Pancreas (tissue), 10 donors: ENCODE data around the gene IGF2. TPM values are rescaled to one million over a fixed set of nuclear protein-coding genes. Genes with fewer than 3 reads are reported as not detected.

Experiments
- ATAC-seq, 4 donors: fragments of 200-7000 bp; cut with Tn5 transposase; one replicate each; pipeline versions ENCODE4 v1.8.0 to v1.9.1; 2020; ENCODE audit warnings: mild to moderate bottlenecking in 4 of 4, moderate library complexity in 4 of 4
- DNase-seq, 6 donors: peaks; one replicate each; pipeline ENCODE4 v3.0.0-alpha.2; 2020
- FAIRE-seq: peaks from 2 replicates; lab custom pipeline; 2012; peaks lifted over from hg19 to GRCh38; lab: Jason Lieb, UNC
- H3K27ac ChIP-seq, 4 donors: fragments of 200-600 bp; sonication (generic); 1 replicate in 3 of 4; 2 replicates in 1 of 4; pipeline versions ENCODE4 v1.5.0 to v1.8.0; 2020
- H3K27me3 ChIP-seq, 4 donors: fragments of 200-600 bp; one replicate each; pipeline ENCODE4 v1.8.0; 2021
- H3K36me3 ChIP-seq, 3 donors: fragments of 200-600 bp; sonication (generic) in 1 of 3; one replicate each; pipeline versions ENCODE4 v1.5.0 to v1.8.0; 2020 to 2021
- H3K4me1 ChIP-seq, 3 donors: fragments of 200-600 bp; one replicate each; pipeline ENCODE4 v1.8.0; 2021
- H3K4me3 ChIP-seq, 4 donors: fragments of 200-600 bp; sonication (generic) in 2 of 4; one replicate each; pipeline versions ENCODE4 v1.5.0 to v1.8.0; 2020 to 2021
- H3K9me3 ChIP-seq, 4 donors: fragments of 200-600 bp; one replicate each; pipeline ENCODE4 v1.8.0; 2021
- WGBS, 2 donors: extraction: QIAGEN DNeasy Blood & Tissue Kit; methylation state at CpG; one replicate each; pipeline ENCODE4 v1.1.7; 2013; 5-methylcytosine and 5-hydroxymethylcytosine counted together
- intact Hi-C, 3 donors: fragments of 100-400 bp; cut with DNase I; formaldehyde crosslinking; loops; one replicate each; pipeline versions ENCODE4 v1.11.1 to v1.14.2; 2022
- polyA plus RNA-seq, 2 donors: library from polyadenylated mRNA; stranded (reverse); fragments of 200-250 nt; gene quantifications; one replicate each; pipeline ENCODE4 v1.2.3, GENCODE V29; 2013
- total RNA-seq, 6 donors: library from RNA; stranded (reverse); fragmentation: NEBNext Ultra II Directional in 4 of 6; extraction: Animal tissue kit (Norgen Biotek cat#: 25700) in 4 of 6; gene quantifications; one replicate each; pipeline versions ENCODE4 v1.2.1 to v1.2.4, GENCODE V29; 2021 to 2023
- TF ChIP-seq, protein P1 (sequence below), 4 donors: fragments of 200-600 bp; sonication (generic) in 3 of 4; IDR thresholded peaks; one replicate each; pipeline versions ENCODE4 v1.5.0 to v1.8.0; 2021; ENCODE audit warnings: antibody characterized with exemption in 4 of 4
- donor health status: healthy with polysubstance abuse.
- donor health status: DM: no; HTN: no; CAD: no; lungs with moderate emphysema.
- donor health status: DM: no; HTN: no; CAD: no.
- donor health status: control.
- donor health status: control.
- donor health status: Bipolar disorder and iron deficiency.
- donor health status: DM: yes; HTN: yes; CAD: no.
- donor health status: DM: no; HTN: no; CAD: no.
- donor health status: DM: no; HTN: no; CAD: no.
- donor health status: DM: yes; HTN: yes; CAD: no.

The IGF2 gene
- total and polyA plus RNA-seq, 8 donors = 6.0 to 99.9 (median 21.5) TPM

DNA sequence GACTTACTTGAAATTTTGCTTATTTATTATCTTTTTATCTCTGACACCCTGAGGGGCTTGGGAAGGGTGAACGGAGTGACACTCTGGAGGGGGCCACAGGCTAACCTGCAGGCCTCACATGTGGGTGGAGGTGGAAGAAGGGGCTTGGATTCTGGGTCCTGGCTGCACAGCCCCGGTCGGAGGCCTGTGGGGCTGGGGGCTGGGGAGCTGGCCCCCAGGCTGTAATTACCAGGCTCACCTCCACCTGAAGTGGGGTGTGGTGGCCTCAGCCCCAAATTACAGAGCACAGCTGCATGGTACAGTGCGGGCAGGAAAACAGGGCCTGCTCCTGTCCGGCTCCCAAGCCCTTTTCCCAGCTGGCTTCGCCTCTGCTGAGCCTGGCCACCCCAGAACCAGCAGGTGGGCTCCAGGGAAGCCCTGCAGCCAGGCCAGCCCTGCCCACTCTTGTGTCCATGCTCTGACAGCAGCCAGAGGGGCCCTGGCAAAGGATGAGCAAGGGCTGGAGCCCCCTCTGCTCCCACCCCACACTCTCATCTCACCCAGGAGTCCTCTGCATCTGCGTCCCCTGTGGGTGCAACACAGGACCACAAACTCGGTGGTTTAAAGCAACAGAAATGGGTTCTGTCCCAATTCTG is 48.0 kb downstream of the IGF2 start:
- peaks cover 0 to 5% (median 0%) of the 10 kb centered on the region in 3 donors for H3K4me1 ChIP-seq
- intact Hi-C loops = no loop called here
- H3K4me3 ChIP-seq = no peak overlapping the region
- DNase-seq = peak in 1 of 6 donors; percentile 44
- no peaks in the 10 kb centered on the region for H3K27me3 ChIP-seq
- no peak for ATAC-seq
- FAIRE-seq = no peak
- TF ChIP-seq, protein P1, sequence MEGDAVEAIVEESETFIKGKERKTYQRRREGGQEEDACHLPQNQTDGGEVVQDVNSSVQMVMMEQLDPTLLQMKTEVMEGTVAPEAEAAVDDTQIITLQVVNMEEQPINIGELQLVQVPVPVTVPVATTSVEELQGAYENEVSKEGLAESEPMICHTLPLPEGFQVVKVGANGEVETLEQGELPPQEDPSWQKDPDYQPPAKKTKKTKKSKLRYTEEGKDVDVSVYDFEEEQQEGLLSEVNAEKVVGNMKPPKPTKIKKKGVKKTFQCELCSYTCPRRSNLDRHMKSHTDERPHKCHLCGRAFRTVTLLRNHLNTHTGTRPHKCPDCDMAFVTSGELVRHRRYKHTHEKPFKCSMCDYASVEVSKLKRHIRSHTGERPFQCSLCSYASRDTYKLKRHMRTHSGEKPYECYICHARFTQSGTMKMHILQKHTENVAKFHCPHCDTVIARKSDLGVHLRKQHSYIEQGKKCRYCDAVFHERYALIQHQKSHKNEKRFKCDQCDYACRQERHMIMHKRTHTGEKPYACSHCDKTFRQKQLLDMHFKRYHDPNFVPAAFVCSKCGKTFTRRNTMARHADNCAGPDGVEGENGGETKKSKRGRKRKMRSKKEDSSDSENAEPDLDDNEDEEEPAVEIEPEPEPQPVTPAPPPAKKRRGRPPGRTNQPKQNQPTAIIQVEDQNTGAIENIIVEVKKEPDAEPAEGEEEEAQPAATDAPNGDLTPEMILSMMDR (IDR thresholded peaks at IDR 0.05) = no peak
- 83 to 86% methylated on average over 8 of the region's 8 CpGs for whole genome bisulfite sequencing, 2 donors
- H3K27ac ChIP-seq = no peak overlapping the region
- H3K9me3 ChIP-seq = no peaks in the 10 kb centered on the region
- H3K36me3 ChIP-seq = no peaks in the 10 kb centered on the region

DNA sequence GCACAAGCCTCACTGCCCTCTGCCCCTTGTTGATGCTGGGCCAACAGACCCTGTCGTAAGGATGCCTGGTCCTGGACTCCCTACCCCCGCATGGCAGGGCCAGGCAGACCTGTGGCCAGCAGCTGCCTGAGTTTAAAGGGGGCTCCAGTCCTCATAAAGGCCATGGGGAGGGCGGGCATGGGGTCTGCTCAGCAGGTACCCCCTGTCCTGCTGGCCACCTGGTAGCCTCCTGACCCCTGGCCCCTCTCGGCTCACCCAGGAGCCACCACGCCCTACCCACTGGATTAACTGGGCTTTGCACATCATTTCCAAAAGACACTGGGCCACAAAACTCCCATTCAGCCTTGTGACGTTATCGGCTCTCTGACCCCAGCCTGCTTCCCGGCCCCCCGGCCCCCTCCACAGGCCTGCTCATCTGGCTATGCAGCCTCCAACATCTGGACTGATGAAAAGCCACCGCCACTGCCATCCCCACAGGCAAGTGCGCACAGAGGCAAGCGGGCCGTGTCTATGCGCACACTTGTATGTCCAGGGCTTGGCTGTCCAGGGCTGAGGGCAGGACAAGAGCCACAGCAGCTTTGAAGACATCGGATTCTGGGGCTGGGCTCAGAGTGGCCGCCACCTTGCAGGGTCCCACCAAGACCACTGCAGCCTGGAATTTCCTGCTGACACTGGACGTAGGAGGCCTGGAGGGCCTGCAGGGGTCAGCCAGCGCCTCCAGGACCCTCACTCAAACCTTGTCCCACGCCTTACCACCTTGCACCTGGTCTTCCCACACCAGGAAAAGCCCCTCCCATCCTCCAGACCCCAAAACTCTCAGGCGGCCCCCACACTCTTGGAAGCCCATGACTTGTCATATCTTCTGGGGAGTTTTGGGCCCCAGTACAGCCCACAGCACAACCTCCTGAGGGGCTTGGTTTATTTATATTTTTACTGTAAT is 48.7 kb downstream of the IGF2 start:
- H3K4me1 ChIP-seq = peaks cover 0 to 5% (median 0%) of the 10 kb centered on the region in 3 donors
- TF ChIP-seq, protein P1 (IDR thresholded peaks at IDR 0.05) = no peak
- intact Hi-C loops = no loop called here
- FAIRE-seq (no peak), ATAC-seq (no peak), DNase-seq (peak in 2 of 6 donors; percentile 54 to 55)
- H3K4me3 ChIP-seq = no peak overlapping the region
- no peak overlapping the region for H3K27ac ChIP-seq
- no peaks in the 10 kb centered on the region for H3K9me3 ChIP-seq
- no peaks in the 10 kb centered on the region for H3K36me3 ChIP-seq
- 85 to 89% methylated on average over 19 to 20 of the region's 20 CpGs for WGBS, 2 donors
- H3K27me3 ChIP-seq = no peaks in the 10 kb centered on the region

- H3K27me3 ChIP-seq = no peaks in the 10 kb centered on the region
- no peak overlapping the region for H3K4me3 ChIP-seq
- no peak overlapping the region for H3K27ac ChIP-seq
- no peak for FAIRE-seq
- no peak for ATAC-seq
- DNase-seq = no peak
- WGBS, 2 donors = 68 to 81% methylated on average over 8 to 9 of the region's 9 CpGs
- TF ChIP-seq, protein P1 (IDR thresholded peaks at IDR 0.05) = no peak
- H3K36me3 ChIP-seq = no peaks in the 10 kb centered on the region
- no peaks in the 10 kb centered on the region for H3K9me3 ChIP-seq
- intact Hi-C loops = no loop called here
- H3K4me1 ChIP-seq = peaks cover 0 to 5% (median 0%) of the 10 kb centered on the region in 3 donors
Measured at GRCh38 chr11:2089536-2090165, 49.5 kb downstream of the IGF2 start.

- H3K27me3 ChIP-seq = no peaks in the 10 kb centered on the region
- DNase-seq = no peak
Measured at GRCh38 chr11:2088746-2089535, 50.2 kb downstream of the IGF2 start.

More at GRCh38 chr11:2088746-2089535, 50.2 kb downstream of the IGF2 start:
- 75 to 86% methylated on average over 19 of the region's 19 CpGs for WGBS, 2 donors
- ATAC-seq (no peak), FAIRE-seq (no peak)
- intact Hi-C loops = no loop called here
- TF ChIP-seq, protein P1 (IDR thresholded peaks at IDR 0.05) = no peak
- Histone ChIP-seq H3K36me3 (no peaks in the 10 kb centered on the region), H3K9me3 (no peaks in the 10 kb centered on the region), H3K4me1 (peaks cover 0 to 5% (median 0%) of the 10 kb centered on the region in 3 donors), H3K27ac (no peak overlapping the region), H3K4me3 (no peak overlapping the region)
